ENCODE data around the gene SLC6A19.

SLC6A19 gene

DNA sequence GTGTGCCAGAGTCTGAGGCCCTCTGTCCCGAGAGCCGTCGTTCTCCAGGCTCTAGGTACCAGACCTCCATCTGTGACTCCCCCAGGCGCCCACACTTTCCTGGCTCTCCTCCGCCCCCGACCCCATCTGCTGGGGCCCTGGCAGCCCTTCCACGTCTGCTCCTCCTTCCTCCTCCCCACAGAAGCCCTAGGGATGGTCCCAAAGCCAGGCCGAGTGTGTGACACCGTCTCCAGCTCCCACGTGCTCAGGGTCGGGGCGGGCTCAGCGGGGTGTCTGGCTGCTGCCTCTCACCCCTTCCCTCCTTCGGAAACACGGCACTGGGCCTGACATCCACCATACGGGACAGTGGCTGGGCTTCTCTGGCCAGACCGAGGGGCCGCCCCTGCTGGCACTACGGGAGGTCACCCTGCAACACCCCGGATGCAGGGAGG, 20.5 kb upstream of the SLC6A19 start:
- DNase-seq (ENCODE audit: low read depth in 2 of 2): no peak

DNA sequence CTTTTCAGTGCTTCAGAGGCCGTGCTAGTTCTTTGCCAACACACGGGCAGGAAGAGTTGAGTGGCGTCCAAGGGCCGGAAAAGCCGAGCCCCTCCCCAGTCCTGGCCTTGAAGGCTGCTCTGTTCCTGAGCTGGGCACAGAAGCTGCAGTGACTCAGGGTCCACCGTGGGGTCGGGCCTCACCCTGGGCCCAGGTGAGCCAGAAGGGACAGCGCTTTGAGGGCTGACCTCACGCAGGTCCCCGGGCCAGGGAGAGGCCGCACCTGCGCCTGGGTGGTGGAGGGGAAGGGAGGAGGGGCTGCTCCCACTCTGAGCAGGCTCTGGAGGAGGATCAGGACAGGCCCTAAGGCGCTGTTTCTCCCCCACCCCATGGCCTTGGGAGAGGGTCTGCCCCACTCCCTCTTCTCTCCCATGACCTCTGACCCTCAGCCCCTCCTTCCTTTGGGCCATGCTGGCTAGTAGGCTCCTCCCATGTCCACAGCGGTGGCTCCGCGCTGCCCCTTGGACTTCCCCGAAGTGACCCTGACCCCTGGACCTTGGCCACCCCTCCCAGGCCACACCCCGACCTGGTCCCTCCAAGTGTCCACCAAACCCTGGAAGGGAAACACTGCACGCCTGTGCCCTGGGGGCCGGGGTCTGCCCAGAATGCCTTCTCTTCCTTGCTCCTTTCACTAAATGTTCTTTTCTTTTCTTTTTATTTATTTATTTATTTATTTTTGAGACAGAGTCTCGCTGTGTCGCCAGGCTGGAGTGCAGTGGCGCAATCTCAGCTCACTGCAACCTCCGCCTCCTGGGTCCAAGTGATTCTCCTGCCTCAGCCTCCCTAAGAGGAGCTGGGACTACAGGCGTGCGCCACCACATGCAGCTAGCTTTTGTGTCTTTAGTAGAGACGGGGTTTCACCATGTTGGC, 19.7 kb upstream of the SLC6A19 start:
- DNase-seq (ENCODE audit: low read depth in 2 of 2): no peak

DNA sequence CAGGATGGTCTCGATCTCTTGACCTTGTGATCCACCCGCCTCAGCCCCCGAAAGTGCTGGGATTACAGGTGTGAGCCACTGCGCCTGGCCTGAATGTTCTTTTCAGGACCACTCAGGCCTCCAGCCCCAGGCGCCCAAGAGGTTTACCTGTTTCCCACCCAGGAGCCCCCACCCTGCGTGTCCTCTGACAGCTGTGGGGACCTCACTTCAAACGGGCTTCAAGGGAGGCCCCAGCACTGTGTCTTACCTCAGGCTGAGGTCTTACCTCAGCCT, 19.1 kb upstream of the SLC6A19 start:
- no peak for DNase-seq (ENCODE audit: low read depth in 2 of 2)

DNA sequence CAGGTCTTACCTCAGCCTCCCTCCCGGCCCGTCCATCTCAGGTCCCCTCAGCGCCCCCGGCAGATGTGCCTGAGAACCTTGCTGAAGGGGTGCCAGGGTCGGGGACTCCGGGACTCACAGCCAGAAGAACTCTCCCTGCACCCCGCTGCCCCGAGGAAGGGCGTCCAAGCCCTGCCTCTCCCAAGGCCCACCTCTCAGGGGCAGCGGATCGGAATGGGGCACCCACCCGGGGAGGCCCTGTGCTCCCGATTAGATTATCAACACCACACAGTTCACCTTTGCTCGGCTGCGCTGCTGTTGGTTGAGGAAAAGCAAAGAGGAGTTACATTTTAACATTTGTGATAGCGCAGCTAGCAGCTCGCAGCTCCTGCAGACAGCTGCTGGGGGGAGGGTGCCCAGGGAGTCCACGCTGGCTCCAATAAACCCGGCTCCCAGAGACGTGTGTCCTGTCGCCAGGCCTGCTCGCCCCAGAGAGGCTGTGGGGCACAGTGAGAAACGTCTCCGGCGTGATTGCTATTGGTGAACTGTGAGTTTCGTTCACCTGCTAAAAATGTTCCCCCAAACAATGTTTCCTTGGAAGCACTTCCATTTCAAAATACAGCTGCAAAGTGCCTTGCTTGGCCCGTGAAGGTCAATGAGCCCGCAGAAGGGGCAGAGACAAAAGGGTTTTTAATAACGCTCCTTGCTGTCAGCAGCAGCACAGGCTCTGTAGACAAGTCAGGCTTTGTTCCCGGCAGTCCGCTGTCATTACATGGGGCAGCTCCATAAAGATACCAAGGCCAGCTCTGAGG, 18.6 kb upstream of the SLC6A19 start:
- DNase-seq (ENCODE audit: low read depth in 2 of 2): no peak

DNA sequence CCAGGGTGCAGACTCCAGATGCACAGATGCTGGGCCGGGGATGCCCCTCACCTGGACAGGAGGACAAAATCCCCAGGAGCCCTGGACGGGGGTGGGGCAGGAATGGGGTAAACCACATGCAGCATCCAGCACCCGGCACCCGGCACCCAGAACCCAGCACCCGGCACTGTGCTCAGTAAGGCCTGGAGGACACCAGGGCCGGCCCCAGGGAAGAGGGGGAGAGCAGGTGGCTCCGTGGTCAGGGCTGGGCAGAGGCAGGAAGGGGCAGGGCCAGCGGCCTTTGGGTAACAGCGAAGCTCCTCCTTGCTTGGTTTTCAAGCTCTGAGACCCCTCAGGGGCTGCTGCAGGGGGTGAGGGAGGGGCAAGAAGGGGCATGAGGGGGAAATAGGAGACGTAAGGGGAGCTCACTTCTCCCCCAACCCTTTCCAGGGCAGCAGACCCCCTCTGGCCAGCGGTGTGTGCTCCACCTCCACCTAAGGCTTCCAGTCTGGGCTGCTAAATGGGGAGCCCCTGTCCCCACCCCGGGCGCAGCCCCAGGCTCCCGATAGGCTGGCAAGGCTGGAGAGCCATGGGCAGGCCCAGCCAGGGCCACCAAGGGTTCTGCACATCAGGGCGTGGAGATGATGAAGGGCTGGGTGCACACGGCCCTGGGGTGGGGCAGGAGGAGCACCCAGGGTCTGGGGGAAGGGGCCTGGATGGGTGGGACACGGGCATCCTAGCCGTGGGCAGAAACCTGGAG, 17.8 kb upstream of the SLC6A19 start:
- DNase-seq (ENCODE audit: low read depth in 2 of 2): no peak

DNA sequence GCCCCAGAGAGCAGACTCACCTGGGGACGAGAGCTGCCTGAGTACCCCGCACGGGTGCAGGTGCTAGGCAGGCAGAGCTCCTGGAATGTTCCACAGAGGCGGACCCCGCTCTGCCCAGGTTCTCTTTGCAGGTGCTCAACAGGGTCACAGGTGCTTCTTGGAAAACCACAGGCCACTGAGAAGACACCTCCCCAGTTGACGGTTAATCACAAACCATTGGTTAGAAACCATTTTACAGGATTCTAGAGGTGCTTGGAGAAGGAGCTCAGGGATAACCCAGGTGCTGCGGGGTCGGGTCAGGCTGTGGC, 17.3 kb upstream of the SLC6A19 start:
- DNase-seq (ENCODE audit: low read depth in 2 of 2): no peak

DNA sequence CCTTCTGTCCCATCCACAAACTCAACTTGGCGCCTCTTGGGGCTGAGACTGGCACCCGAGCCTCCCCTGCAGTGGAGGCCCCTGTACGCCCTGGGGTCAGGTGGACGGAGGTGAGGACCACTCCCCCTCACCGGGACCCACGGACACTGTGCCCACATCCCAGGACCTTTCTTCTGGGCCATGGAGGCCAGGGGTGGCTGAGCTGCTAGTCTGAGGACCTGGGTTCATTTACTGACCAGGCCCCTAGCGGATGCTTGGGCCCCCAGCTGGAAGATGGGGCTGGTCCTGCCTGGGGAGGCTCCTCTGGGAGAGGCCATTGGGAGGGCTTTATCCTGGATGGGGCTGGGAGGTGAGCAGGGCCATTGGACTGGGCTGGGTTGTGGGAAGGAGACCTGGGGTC, 16.9 kb upstream of the SLC6A19 start:
- no peak for DNase-seq (ENCODE audit: low read depth in 2 of 2)

DNA sequence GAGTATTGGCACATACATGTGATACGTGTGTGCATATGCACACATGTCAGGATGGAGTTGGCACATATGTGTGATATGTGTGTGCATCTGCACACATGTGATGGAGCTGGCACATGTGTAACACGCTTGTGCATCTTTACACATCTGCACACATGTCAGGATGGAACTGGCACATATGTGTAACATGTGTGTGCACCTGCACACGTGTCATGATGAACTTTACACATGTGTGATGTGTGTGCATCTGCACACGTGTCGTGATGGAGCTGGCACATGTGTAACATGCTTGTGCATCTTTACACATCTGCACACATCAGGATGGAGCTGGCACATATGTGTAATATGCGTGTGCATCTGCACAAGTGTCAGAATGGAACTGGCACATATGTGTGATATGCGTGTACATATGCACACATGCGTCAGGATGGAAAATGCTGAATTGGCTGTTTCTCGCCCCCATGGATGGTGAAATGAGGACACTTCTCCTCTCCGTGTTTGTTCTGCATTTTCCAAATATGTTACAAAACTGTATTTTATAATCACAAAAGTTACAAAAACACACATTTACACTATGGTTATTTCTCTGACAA, 16.3 kb upstream of the SLC6A19 start:
- DNase-seq (ENCODE audit: low read depth in 2 of 2): no peak

DNA sequence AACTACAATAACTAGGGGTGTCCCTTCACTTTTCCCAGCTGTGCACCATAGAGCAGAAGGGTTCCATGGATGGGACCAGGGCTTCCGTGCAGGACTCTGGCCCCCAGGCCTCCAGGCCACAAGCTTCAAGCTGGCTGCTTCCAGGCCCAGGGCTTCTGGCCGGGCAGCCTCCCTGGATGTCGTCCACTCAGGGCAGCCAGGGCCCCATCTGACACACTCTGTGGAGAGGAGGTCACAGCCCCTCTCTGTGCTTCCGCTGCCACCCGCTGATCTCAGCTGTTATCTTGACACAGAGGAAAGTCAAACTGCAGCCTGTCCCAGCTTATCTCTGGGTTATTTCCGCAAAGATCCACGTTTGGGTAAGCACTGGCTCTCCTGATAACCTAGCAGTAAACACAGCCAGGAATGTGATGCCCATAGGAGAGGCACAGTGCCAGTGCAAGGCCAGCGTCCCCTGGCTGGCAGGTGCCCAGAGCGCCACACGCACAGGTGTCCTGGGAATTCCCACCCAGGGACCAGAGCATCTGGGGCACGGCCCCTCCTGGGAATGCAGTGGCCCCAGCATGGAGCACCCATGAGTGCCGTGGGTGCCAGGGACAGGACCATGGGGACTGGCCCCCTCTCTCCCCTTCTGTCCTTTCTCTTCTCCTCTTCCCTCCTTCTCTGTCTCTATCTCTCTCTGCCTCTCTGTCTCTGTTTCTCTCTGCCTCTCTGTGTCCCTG, 15.6 kb upstream of the SLC6A19 start:
- DNase-seq (ENCODE audit: low read depth in 2 of 2): no peak

DNA sequence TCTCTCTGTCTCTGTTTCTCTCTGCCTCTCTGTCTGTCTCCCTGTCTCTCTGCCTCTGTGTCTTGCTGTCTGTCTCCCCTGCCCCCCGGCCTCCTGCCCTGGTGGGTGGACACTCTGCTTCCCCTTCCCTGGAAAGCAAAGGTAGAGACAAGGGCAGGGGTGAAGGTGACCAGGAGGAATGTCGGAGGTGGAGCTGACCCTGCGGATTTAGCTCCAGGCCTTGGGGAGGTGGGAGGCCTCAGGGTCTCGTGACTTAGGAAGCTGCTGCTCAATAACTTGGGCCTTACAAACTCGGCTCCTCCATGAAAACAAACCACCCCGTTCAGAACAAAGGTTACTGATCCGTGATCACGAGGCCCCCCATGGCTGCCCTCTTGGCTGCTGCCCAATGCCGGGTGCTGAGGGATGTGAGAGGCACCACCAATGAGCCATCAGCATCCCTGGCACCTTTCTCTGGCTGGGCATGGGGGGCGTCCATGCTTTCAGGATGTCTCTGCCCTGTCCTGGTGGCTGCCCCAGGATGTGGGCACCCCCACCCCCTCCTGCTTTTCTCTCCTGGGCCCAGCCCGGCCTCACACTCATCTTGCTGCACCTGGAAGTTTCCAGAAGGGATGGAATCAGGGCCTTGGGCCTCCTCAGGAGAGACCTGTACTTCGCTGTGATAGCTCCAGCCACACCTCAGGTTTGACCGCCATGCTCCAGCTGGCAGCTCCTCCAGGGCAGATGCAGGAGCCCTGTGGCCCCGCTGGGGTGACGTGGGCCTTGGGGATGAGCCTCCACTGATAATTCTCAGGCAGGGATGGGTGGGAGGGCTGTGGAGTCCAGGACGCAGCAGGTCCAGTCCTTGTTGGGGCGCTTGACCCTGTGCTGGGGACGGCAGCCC, 14.8 kb upstream of the SLC6A19 start:
- DNase-seq (ENCODE audit: low read depth in 2 of 2): no peak

DNA sequence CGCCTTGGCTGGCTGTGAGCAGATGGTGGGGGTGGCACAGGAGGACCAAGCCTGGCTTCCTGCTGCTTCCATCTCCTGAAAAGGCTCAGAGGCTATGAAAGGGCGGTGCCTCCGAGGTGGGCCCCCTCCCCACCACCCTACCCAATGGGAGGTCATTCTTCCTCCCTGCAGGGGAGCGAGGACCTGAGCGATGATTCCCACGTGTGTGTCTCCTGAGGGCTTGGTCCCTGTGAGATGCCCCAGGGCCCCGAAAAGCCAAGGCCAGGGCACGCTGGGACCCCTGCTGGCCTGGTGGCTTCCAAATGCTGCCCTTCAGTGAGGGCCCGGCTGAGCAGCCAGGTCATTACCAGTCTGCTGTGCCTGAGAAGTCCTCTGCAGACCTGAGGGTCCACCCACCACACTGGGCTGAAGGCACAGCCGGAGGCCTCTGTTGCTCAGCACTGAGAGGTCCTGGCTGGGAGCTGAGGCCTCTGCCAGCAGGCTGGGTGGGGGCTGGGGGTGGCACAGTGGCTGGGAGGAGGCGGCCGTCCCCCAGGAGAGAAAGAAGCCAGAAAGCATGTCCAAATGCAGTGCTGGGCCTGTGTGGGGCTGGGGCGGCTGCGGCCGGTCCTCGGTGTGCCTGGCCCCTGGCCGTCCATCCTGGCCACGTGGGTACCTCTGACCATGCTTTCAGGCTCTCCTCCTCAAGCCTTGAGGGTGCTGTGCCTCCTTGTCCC, 14.0 kb upstream of the SLC6A19 start:
- DNase-seq (ENCODE audit: low read depth in 2 of 2): no peak

DNA sequence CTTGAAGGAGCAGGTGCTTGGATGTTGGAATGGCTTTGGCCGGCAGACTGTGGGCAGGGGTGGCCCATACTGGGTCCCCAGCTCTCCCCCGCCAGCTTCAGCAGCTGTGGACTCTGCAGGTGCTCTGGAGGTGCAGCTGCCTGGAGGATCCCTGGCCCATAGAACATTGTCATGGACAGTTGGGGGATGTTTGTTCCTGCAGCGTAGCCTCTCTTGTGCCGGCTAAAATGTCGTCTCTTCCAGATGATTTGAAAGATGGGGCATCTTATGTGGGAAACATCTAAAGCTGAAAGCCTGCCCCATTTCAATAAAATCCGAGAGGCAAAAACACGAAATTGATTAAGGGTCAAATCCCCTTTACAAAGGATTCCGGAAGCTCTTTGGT, 13.5 kb upstream of the SLC6A19 start:
- no peak for DNase-seq (ENCODE audit: low read depth in 2 of 2)

DNA sequence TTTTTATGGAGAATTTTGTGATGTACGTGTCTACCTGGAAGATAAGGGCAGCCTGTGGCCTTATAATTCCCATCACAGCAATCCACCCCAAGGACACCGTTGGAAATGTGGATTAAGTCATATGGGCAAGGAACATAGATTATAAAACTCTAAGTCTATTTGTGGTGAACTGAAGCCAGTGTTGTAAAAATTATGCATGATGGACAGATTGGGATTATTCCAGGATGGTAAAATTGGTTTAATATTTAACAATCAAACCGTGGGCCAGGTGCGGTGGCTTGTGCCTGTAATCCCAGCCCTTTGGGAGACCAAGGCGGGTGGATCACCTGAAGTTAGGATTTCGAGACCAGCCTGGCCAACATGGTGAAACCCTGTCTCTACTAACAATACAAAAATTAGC, 12.9 kb upstream of the SLC6A19 start:
- DNase-seq (ENCODE audit: low read depth in 2 of 2): no peak

DNA sequence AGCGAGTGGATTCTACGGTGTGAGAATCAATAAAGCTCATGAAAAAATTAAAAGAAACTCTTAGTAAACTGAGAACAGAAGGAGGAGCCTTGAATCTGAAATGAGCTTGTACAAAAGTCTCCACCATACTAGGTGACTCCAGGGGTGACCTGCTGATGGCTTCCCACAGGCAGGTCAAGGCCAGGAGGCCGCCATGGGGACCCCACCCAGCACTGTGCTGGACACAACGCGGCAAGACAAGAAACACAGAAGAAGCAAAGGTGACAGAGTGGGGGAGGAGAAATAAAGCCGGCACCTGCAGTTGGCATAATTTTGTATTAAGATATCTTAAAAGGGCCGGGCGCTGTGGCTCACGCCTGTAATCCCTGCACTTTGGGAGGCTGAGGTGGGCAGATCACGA, 12.1 kb upstream of the SLC6A19 start:
- no peak for DNase-seq (ENCODE audit: low read depth in 2 of 2)

DNA sequence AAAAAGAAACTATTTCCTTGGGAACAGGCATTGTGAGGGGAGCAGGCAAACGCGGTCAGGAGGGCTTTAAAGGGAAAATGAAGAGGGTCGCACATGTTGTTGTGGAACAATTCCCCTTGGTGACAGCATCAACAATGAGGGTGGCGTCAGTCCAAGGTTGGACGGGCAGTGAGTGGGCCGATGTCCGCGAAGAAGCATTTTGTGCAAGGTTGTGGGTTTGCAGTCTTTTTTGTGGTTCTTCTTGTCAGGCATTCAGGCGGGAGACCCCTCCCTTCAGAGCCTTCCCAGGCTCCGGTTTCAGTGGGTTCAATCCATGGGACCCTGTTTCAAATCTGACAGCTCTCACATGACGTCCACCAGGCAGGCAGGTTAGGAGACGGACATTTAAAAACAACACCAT, 11.1 kb upstream of the SLC6A19 start:
- DNase-seq (ENCODE audit: low read depth in 2 of 2): no peak

DNA sequence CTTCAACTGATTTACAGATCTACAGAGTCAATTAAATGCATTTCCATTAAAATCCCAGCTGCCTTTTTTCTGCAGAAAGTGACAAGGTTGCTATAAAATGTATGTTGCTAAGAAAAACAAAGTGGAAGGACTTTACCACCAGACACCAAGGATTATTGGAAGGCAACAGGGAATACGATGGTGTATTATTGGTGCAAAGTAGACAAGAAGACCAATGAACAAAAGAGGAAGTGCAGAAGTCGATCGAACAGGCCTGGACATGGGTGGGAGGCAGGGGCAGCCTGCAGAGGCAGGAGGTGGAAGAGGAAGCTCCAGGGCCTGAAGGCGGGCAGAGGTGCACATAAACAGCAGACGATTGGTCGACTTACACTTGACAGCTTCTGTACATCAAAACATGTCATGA, 10.6 kb upstream of the SLC6A19 start:
- DNase-seq (ENCODE audit: low read depth in 2 of 2): no peak

DNA sequence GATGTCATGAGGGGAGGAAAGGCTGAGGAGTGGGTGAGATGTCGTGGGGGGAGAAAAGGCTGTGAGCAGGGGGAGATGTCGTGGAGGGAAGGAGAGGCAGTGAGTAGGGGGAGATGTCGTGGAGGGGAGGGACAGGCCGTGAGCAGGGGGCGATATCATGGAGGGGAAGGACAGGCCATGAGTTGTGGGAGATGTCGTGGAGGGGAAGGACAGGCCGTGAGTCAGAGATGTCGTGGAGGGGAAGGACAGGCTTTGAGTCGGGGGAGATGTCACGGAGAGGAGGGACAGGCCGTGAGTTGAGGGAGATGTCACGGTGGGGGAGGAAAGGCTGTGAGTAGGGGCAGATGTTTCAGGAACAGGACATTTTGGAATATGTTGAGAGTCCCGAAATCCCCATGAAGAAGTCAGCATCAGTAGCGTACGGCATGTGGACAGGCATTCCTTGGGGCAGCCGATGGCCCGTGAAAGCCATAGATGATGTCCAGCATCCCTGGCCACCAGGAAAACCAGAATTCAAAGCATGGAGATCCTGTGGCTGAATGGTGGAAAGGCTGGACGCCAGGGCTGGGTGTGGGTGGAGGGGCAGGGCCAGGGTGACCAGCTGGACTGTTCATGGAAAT, 8.3 kb upstream of the SLC6A19 start:
- no peak for DNase-seq (ENCODE audit: low read depth in 2 of 2)

DNA sequence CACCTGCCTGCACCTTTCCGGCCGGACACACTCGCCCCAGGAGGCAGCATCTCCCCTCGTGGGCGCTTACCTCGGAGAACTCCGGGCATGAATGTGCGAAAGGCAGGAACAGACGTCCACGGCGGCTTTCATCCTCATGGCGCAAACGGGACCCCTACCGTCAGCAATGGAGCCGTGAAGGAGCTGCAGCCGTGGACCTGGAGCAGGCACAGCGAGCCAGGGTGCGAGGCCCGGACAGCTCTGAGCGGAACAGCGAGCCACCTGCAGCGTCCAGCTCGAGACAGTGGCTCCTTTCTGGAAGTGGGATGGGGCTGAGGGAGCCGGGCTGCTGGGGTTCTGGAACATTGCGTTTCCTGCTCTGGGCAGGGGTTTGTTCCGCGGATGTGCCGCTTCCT, 7.8 kb upstream of the SLC6A19 start:
- DNase-seq (ENCODE audit: low read depth in 2 of 2): no peak

DNA sequence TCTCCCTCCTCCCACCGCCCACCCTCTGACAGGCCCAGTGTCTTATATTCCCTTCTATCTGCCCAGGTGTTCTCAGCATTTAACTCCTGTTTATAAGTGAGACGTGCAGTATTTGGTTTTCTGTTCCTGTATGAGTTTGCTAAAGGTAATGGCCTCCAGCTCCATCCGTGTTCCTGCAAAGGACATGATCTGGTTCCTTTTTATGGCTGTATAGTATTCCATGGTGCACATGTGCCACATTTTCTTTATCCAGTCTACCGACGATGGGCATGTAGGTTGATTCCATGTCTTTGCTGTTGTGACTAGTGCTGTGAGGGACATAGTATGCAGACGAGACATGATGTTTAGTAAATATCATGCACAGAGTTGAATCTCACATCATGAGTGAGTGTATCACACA, 7.0 kb upstream of the SLC6A19 start:
- DNase-seq (ENCODE audit: low read depth in 2 of 2): no peak

DNA sequence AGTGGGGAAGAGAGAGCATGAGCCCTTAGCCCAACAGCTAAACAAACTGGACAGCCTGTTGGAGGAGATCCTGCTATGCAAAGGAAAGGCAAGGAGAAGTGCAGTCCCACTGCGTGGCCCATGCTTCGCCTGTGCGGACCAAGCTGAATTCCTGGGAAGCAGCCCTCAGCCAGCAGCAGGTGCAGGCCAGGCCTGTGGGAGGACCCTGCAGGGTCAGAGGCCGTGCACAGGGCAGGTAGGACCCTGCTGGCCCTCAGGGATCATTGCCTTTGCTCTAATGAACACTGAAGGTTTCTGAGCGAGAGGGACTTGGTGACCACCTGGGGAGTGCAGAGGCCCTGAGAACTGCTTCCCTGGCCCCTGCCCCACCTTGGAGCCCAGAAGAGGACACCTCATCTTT, 6.0 kb upstream of the SLC6A19 start:
- DNase-seq (ENCODE audit: low read depth in 2 of 2): no peak
